Measurements from ENCODE around the gene LRRC57.

The LRRC57 gene

DNA sequence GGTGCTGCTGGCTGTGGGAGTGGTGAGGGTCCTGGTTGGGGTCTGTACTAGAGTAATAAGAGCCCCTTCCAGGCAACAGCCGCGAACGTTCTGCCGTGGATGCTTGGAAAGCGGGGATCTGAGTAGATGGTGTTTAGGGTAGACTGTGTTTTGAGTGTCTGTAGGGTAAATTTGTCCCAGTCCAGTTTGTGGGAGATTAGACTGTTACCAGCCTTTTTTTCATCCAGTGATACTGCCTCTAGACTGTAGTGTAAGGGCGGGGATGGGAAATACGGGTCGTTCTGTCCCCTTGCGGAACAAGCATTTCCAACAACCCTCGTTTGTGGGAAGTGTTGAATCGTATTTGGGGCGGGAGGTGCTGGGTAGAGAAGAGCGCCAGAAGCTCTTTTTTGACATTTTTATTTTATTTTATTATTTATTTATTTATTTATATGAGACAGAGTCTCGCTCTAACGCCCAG is 469 bp upstream of the LRRC57 start:
- Histone ChIP-seq H3K27ac (ENCODE audit: low read length) (peak overlapping the region; percentile 93), H3K4me1 (ENCODE audit: control insufficient read depth, insufficient read depth, low read length) (peaks cover 19% of the 10 kb centered on the region), H3K9me3 (ENCODE audit: control insufficient read depth in 2 of 2, low read length in 2 of 2) (no peaks in the 10 kb centered on the region), H3K27me3 (ENCODE audit: control insufficient read depth in 1 of 2, insufficient read depth in 2 of 2, low read length in 2 of 2) (no peaks in the 10 kb centered on the region), H3K4me3 (ENCODE audit: low read length in 2 of 2) (peak overlapping the region; percentile 96 to 97), H3K9ac (ENCODE audit: low read length in 2 of 2) (peak overlapping the region; percentile 98), H3K36me3 (ENCODE audit: control insufficient read depth in 2 of 2, insufficient read depth in 2 of 2, low read length in 2 of 2) (peaks cover 5% of the 10 kb centered on the region in 2 donors)

DNA sequence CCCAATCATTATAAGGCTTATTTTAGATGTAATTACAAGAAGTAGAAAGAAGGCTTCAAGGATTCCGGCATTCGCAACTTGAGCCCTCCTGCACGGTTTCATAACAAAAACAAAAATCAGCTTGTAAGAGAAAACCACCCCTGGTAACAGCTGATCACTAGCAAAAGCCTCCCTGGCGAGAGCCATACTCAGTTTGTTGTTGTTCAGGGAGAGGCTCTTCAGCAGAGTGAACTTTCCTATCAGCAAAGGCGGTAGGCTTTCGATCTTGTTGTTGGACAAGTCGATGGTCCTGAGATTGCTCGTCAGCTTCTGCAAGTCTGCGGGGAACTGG is 710 bp downstream of the LRRC57 start:
- peaks cover 19% of the 10 kb centered on the region for H3K4me1 ChIP-seq (ENCODE audit: control insufficient read depth, insufficient read depth, low read length)
- peak overlapping the region; percentile 93 for H3K27ac ChIP-seq (ENCODE audit: low read length)
- no peaks in the 10 kb centered on the region for H3K9me3 ChIP-seq (ENCODE audit: control insufficient read depth in 2 of 2, low read length in 2 of 2)
- no peaks in the 10 kb centered on the region for H3K27me3 ChIP-seq (ENCODE audit: control insufficient read depth in 1 of 2, insufficient read depth in 2 of 2, low read length in 2 of 2)
- H3K36me3 ChIP-seq (ENCODE audit: control insufficient read depth in 2 of 2, insufficient read depth in 2 of 2, low read length in 2 of 2): peaks cover 10 to 14% of the 10 kb centered on the region in 2 donors
- peak overlapping the region; percentile 96 to 97 for H3K4me3 ChIP-seq (ENCODE audit: low read length in 2 of 2)
- peak overlapping the region; percentile 98 for H3K9ac ChIP-seq (ENCODE audit: low read length in 2 of 2)

DNA sequence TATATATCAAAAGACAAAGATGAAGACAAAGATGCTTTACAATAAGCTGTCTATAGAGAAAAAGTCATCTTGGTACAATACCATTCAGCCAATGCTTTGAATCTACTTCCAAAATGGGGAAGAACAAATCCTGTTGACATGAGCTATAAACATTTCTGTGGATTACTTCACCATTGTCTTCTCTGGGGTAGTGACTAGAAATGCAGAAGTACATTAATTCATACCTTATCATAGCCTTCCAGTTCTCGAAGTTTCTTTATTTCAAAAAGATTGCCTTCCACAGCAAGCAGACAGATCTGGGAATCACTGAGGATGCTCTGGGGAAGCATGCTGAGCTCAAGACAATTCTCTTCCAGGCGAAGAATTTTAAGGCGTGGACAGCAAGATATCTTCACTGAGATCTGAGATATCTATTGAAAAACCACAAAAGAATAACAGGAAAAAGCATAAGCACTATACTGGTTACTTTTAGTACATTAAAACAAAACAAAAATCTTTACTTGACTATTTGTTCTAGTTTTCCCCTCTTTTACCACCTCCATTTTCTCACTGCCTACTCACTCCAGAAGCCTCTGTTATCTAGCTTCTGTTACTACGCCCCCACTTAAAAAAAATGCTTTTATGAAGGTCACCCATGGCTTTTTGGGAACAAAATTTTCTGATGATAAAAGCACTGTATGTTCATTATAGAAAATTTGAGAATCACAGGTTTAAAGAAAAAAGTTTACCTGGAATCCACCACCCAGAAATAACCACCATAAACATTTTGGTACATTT is 3.6 kb downstream of the LRRC57 start:
- Histone ChIP-seq H3K9me3 (ENCODE audit: control insufficient read depth in 2 of 2, low read length in 2 of 2) (no peaks in the 10 kb centered on the region), H3K27me3 (ENCODE audit: control insufficient read depth in 1 of 2, insufficient read depth in 2 of 2, low read length in 2 of 2) (no peaks in the 10 kb centered on the region), H3K4me1 (ENCODE audit: control insufficient read depth, insufficient read depth, low read length) (peaks cover 19% of the 10 kb centered on the region), H3K9ac (ENCODE audit: low read length in 2 of 2) (no peak overlapping the region), H3K36me3 (ENCODE audit: control insufficient read depth in 2 of 2, insufficient read depth in 2 of 2, low read length in 2 of 2) (peaks cover 10 to 14% of the 10 kb centered on the region in 2 donors), H3K27ac (ENCODE audit: low read length) (no peak overlapping the region), H3K4me3 (ENCODE audit: low read length in 2 of 2) (no peak overlapping the region)

DNA sequence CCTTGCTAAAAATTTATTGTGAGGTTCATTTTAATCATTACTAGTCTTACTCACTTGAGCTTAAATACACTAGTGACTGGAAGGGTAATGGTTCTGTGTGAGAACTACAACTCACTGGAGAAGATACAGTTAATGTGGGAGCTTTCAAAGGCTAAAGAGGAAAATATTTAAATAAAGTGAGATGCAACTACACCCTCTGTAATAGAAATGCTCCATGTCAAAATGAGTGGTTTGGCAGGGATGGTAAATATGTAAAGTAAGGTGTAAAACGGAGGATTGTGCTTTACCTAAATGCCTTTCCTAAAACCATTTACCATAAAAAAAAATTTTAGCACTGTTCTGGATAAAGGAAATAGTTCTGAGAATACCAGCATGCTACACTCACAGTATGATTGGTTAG is 15.3 kb downstream of the LRRC57 start:
- Histone ChIP-seq H3K4me1 (ENCODE audit: control insufficient read depth, insufficient read depth, low read length) (no peaks in the 10 kb centered on the region), H3K27ac (ENCODE audit: low read length) (no peak overlapping the region), H3K36me3 (ENCODE audit: control insufficient read depth in 2 of 2, insufficient read depth in 2 of 2, low read length in 2 of 2) (peaks cover 13 to 30% of the 10 kb centered on the region in 2 donors), H3K27me3 (ENCODE audit: control insufficient read depth in 1 of 2, insufficient read depth in 2 of 2, low read length in 2 of 2) (no peaks in the 10 kb centered on the region), H3K9ac (ENCODE audit: low read length in 2 of 2) (no peak overlapping the region), H3K9me3 (ENCODE audit: control insufficient read depth in 2 of 2, low read length in 2 of 2) (no peaks in the 10 kb centered on the region), H3K4me3 (ENCODE audit: low read length in 2 of 2) (no peak overlapping the region)

DNA sequence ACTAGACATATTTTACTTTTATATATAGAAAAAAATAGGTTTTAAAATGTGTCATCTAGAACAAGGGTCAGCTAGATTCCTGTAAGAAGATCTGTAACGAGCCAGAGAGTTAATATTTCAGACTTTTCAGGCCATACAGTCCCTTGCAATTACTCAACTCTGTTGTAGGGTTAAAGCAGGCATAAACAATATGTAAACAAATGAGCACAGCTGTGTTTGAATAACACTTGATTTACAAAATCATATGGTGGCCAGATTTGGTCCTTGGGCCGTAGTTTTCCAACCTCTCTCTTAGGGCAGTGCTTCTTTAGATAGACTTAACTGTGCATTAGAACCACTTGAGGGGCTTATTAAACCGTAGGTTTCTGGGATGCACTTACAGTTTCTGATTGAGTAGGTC is 19.6 kb downstream of the LRRC57 start:
- H3K27ac ChIP-seq (ENCODE audit: low read length): no peak overlapping the region
- no peaks in the 10 kb centered on the region for H3K4me1 ChIP-seq (ENCODE audit: control insufficient read depth, insufficient read depth, low read length)
- no peaks in the 10 kb centered on the region for H3K27me3 ChIP-seq (ENCODE audit: control insufficient read depth in 1 of 2, insufficient read depth in 2 of 2, low read length in 2 of 2)
- H3K9ac ChIP-seq (ENCODE audit: low read length in 2 of 2): no peak overlapping the region
- H3K4me3 ChIP-seq (ENCODE audit: low read length in 2 of 2): no peak overlapping the region
- H3K36me3 ChIP-seq (ENCODE audit: control insufficient read depth in 2 of 2, insufficient read depth in 2 of 2, low read length in 2 of 2): peaks cover 13 to 25% of the 10 kb centered on the region in 2 donors
- no peaks in the 10 kb centered on the region for H3K9me3 ChIP-seq (ENCODE audit: control insufficient read depth in 2 of 2, low read length in 2 of 2)

DNA sequence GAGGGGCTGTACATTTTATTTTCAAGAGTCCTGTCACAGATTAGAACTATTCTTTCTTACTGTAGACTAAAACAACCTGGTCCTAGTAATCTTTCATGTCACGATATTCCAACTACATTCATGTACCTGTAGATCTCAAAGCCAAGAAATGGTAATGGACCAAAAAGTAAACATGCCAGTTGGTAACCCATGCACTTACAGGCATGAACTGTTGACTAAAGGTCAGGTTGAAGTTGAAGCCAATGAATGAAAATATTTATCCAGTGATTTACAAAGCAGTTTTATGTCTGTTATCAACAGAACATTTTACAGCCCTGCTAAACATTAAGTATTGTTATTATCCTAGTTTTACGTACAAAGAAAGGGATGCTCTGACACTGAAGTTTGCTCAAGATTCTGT is 25.3 kb downstream of the LRRC57 start:
- Histone ChIP-seq H3K27me3 (ENCODE audit: control insufficient read depth in 1 of 2, insufficient read depth in 2 of 2, low read length in 2 of 2) (no peaks in the 10 kb centered on the region), H3K4me1 (ENCODE audit: control insufficient read depth, insufficient read depth, low read length) (no peaks in the 10 kb centered on the region), H3K27ac (ENCODE audit: low read length) (no peak overlapping the region), H3K4me3 (ENCODE audit: low read length in 2 of 2) (no peak overlapping the region), H3K9ac (ENCODE audit: low read length in 2 of 2) (no peak overlapping the region), H3K9me3 (ENCODE audit: control insufficient read depth in 2 of 2, low read length in 2 of 2) (no peaks in the 10 kb centered on the region), H3K36me3 (ENCODE audit: control insufficient read depth in 2 of 2, insufficient read depth in 2 of 2, low read length in 2 of 2) (peaks cover 12% of the 10 kb centered on the region in 2 donors)

DNA sequence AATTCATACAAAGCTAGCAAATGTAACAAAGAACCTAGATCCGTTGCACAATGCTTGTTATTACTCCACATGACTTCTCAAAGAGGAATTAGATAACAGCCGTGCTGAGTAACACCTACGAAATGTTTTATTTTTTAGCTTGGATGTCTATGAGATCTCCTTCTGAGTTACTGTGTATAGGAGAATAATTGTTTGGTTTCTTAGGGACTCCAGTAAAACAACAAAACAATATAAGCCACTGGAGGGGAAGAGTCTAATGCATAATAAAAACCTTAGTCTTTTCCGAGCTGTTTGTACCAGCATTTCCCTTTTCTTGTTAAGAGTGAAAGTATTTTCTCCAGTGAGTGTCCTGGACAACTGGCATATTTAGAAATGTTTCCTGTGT is 37.6 kb downstream of the LRRC57 start:
- peaks cover 13 to 15% of the 10 kb centered on the region in 2 donors for H3K36me3 ChIP-seq (ENCODE audit: control insufficient read depth in 2 of 2, insufficient read depth in 2 of 2, low read length in 2 of 2)
- no peak overlapping the region for H3K4me3 ChIP-seq (ENCODE audit: low read length in 2 of 2)
- H3K27me3 ChIP-seq (ENCODE audit: control insufficient read depth in 1 of 2, insufficient read depth in 2 of 2, low read length in 2 of 2): no peaks in the 10 kb centered on the region
- H3K9me3 ChIP-seq (ENCODE audit: control insufficient read depth in 2 of 2, low read length in 2 of 2): no peaks in the 10 kb centered on the region
- no peak overlapping the region for H3K9ac ChIP-seq (ENCODE audit: low read length in 2 of 2)
- no peaks in the 10 kb centered on the region for H3K4me1 ChIP-seq (ENCODE audit: control insufficient read depth, insufficient read depth, low read length)
- no peak overlapping the region for H3K27ac ChIP-seq (ENCODE audit: low read length)

DNA sequence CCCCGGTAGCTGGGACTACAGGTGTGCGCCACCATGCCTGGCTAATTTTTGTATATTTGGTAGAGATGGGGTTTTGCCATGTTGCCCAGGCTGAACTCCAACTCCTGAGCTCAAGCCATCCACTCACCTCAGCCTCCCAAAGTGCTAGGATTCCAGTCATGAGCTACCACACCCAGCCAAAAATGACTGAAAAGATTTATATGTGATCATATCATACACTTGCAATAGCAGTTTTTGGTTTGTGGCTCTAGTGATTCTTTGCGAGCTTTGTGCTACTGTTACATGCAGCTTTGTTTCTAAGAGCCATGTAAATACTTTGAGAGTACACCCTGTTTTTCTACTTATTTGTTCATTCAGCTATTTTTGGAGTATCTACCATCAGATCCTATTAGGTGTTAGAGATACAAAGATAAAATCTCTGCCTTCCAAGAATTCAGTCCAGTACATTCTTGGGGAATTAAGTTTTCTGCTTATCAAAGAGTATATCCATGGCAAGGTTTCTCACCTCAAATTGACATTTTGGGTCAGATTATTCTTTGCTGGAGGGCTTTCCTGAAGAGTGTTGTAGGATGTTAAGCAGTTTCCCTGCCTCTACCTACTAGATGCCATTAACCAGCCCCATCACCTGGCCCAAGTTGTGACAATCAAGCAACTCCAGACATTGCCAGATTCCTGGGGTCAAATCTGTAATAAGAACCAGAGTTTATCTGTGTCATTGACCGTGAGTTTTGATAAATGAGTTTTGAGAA is 38.2 kb downstream of the LRRC57 start:
- Histone ChIP-seq H3K9me3 (ENCODE audit: control insufficient read depth in 2 of 2, low read length in 2 of 2) (no peaks in the 10 kb centered on the region), H3K4me1 (ENCODE audit: control insufficient read depth, insufficient read depth, low read length) (no peaks in the 10 kb centered on the region), H3K27ac (ENCODE audit: low read length) (no peak overlapping the region), H3K4me3 (ENCODE audit: low read length in 2 of 2) (no peak overlapping the region), H3K9ac (ENCODE audit: low read length in 2 of 2) (no peak overlapping the region), H3K27me3 (ENCODE audit: control insufficient read depth in 1 of 2, insufficient read depth in 2 of 2, low read length in 2 of 2) (no peaks in the 10 kb centered on the region), H3K36me3 (ENCODE audit: control insufficient read depth in 2 of 2, insufficient read depth in 2 of 2, low read length in 2 of 2) (peaks cover 9 to 12% of the 10 kb centered on the region in 2 donors)

DNA sequence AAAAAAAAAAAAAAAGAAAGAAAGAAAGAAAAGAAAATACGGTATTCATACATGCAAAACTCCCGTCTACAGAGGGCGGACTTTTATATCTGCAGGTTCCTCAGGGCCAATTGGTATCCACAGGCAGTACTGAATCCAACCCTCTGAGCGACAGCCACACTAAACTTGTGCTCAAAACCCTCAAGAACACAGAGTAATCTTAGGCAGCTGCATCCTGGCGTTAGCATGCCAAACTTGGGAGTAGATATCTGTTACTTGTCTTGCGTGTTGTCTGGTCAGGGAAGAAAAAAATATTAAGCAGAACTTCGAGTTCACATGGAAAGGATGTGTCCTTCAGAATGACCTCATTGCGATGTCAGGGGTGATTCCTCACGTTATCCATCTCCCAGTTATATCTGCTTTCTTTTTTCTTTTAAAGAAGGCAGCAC is 40.3 kb downstream of the LRRC57 start:
- H3K9me3 ChIP-seq (ENCODE audit: control insufficient read depth in 2 of 2, low read length in 2 of 2): no peaks in the 10 kb centered on the region
- H3K27ac ChIP-seq (ENCODE audit: low read length): no peak overlapping the region
- no peaks in the 10 kb centered on the region for H3K4me1 ChIP-seq (ENCODE audit: control insufficient read depth, insufficient read depth, low read length)
- no peak overlapping the region for H3K4me3 ChIP-seq (ENCODE audit: low read length in 2 of 2)
- H3K9ac ChIP-seq (ENCODE audit: low read length in 2 of 2): no peak overlapping the region
- no peaks in the 10 kb centered on the region for H3K27me3 ChIP-seq (ENCODE audit: control insufficient read depth in 1 of 2, insufficient read depth in 2 of 2, low read length in 2 of 2)
- H3K36me3 ChIP-seq (ENCODE audit: control insufficient read depth in 2 of 2, insufficient read depth in 2 of 2, low read length in 2 of 2): no peaks in the 10 kb centered on the region

DNA sequence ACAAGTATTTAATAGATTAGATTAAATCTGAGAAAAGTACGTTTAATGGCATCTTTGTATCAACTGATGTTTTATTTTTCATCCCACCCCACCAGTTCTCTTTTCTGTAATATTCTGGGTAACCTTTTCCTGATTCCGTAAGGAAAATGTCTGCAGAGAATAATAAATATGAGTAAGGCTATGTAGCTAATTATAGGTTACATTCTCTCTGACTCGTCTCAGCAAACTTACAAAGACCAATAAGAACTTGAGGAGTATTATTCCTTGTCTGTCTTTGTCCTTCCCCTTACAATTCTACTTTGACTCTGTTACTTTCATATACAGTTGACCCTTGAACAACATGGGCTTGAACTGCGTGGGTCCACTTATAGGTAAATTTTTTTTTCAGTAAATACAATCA is 41.1 kb downstream of the LRRC57 start:
- Histone ChIP-seq H3K9me3 (ENCODE audit: control insufficient read depth in 2 of 2, low read length in 2 of 2) (no peaks in the 10 kb centered on the region), H3K36me3 (ENCODE audit: control insufficient read depth in 2 of 2, insufficient read depth in 2 of 2, low read length in 2 of 2) (no peaks in the 10 kb centered on the region), H3K4me1 (ENCODE audit: control insufficient read depth, insufficient read depth, low read length) (no peaks in the 10 kb centered on the region), H3K4me3 (ENCODE audit: low read length in 2 of 2) (no peak overlapping the region), H3K27ac (ENCODE audit: low read length) (no peak overlapping the region), H3K27me3 (ENCODE audit: control insufficient read depth in 1 of 2, insufficient read depth in 2 of 2, low read length in 2 of 2) (no peaks in the 10 kb centered on the region), H3K9ac (ENCODE audit: low read length in 2 of 2) (no peak overlapping the region)

DNA sequence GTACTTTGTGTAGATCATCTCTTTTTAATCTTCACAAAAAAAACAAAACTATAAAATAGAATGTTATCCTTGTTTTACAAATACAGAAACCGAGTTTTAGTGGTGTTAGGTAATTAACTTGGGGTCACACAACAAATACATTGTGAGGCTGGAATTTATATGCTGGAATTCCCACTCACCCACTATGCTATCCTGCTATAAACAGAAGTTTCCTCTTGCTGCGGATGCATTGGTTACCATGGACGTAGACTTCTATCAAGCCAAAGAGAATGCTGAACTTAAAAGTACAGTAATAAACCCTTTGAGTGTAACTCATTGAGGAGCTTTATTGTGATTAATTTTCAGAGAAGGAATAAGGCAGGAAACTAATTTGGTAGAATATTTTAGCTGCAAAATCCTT is 44.0 kb downstream of the LRRC57 start:
- Histone ChIP-seq H3K4me3 (ENCODE audit: low read length in 2 of 2) (no peak overlapping the region), H3K36me3 (ENCODE audit: control insufficient read depth in 2 of 2, insufficient read depth in 2 of 2, low read length in 2 of 2) (no peaks in the 10 kb centered on the region), H3K27me3 (ENCODE audit: control insufficient read depth in 1 of 2, insufficient read depth in 2 of 2, low read length in 2 of 2) (no peaks in the 10 kb centered on the region), H3K27ac (ENCODE audit: low read length) (no peak overlapping the region), H3K9ac (ENCODE audit: low read length in 2 of 2) (no peak overlapping the region), H3K4me1 (ENCODE audit: control insufficient read depth, insufficient read depth, low read length) (no peaks in the 10 kb centered on the region), H3K9me3 (ENCODE audit: control insufficient read depth in 2 of 2, low read length in 2 of 2) (no peaks in the 10 kb centered on the region)
